SK-N-SH (cell line): ENCODE results near the gene MLLT3.

ENCODE experiments used
- EP300 ChIP-seq, 2 experiments: IDR thresholded peaks; 2 replicates each; pipeline versions ENCODE4 v1.4.0 to v1.6.1; 2012; ENCODE audit warnings: borderline replicate concordance in 1 of 2, low read depth in 1 of 2, low read length in 1 of 2
- USF2 ChIP-seq: fragments of 150-350 bp; IDR thresholded peaks from 2 replicates; pipeline ENCODE4 v1.6.1; 2017; ENCODE audit warnings: antibody characterized with exemption, low read length, low read depth, borderline replicate concordance

- TF ChIP-seq USF2 (no peak), EP300 (IDR thresholded peaks at IDR 0.05; ENCODE audit: borderline replicate concordance in 1 of 2, low read depth in 1 of 2, low read length in 1 of 2) (no peak)
These were observed 303.1 kb downstream of the MLLT3 start for GRCh38 chr9:20319241-20319640.
